GM04504 (cell line): ENCODE measurements around the gene PTPRN2.
"Not testable (repeated sequence)": the region's sequence is repeated elsewhere in the genome, so short reads cannot be mapped to it uniquely, and the experiment has no call there.

Experiments used
- DNase-seq: peaks from one replicate; pipeline ENCODE4 v3.0.0-alpha.2; 2012; ENCODE audit warnings: low read depth

The PTPRN2 gene

DNA sequence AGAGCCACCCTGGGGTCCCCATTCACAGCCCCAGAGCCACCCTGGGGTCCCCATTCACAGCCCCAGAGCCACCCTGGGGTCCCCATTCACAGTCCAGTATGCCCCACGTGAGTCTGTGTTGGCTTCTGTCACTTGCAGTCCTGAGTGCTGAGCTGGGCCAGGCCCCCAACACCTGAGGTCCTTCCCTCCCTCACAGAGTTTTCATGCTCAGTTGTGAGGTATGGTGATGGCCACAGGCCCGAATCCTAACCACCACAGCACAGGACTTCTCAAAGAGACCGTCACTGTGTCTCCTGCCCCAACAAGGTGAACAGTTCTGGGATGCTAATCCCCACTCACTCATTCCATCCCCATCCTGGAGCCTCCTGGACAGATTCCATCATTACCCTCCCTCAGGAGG lies 239.2 kb downstream of the PTPRN2 start:
- DNase-seq = no peak

DNA sequence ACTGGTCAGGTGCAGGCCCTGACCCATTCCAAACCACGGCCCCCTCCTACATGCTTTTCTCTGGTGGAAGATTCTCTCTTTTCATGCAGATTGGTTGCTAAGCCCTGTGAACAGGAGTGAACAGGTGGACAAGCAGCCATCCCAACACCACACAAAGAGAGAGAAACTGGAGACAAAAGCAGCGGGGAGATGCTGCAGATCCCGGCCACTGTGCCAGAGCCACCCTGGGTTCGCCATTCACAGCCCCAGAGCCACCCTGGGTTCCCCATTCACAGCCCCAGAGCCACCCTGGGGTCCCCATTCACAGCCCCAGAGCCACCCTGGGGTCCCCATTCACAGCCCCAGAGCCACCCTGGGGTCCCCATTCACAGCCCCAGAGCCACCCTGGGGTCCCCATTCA lies 239.6 kb downstream of the PTPRN2 start:
- not testable (repeated sequence) for DNase-seq

- DNase-seq = no peak
Measured at GRCh38 chr7:158345731-158346130, 241.9 kb downstream of the PTPRN2 start.

GRCh38 chr7:158344706-158345300 lies 242.8 kb downstream of the PTPRN2 start:
- no peak for DNase-seq

DNA sequence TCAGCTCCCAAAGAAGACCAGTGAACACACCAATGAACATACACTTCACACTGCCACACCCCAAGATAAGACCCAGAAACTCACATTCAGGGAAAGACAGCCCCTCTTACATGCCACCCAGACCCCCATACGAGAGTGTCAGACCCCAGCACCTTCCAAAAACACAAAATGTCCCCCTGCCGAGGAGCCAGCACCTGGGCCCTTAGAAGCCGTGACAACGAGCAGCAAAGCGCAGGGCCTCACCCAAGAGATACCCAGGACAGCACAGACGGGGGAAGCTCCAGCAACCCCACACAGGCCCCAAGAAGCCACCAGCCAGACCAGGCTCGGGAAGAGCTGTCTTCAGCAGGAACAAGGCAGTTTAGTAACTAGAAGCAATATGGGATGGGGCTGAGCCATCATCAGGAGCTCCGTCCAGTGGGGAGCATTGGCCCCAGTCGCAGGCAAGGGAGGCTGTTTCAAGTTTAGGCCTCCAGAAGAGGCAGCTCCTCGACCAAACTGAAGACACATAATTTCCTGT lies 243.6 kb downstream of the PTPRN2 start:
- no peak for DNase-seq

DNA sequence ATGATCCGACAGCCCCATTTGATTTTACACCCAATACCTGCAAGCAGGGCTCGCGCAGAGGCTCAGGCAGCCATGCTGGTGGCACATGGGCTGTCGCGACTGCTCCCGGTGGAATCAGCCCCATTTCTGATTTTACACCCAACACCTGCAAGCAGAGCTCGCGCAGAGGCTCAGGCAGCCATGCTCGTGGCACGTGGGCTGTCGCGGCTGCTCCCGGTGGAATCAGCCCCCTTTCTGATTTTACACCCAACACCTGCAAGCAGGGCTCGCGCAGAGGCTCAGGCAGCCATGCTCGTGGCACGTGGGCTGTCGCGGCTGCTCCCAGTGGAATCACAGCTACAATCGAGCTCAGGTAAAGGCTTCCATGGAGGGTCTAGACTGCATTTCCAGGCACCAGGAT lies 244.1 kb downstream of the PTPRN2 start:
- DNase-seq = no peak

DNA sequence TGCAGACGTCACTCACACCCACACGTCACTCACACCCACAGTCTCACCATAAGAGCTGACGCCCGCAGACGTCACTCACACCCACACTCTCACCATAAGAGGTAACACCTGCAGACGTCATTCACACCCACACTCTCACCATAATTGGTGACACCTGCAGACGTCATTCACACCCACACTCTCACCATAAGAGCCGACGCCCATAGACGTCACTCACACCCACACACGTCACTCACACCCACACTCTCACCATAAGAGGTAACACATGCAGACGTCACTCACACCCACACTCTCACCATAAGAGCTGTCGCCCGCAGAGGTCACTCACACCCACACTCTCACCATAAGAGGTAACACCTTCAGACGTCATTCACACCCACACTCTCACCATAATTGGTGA lies 246.5 kb downstream of the PTPRN2 start:
- DNase-seq = not testable (repeated sequence)

- not testable (repeated sequence) for DNase-seq
Measured at GRCh38 chr7:158336952-158337351, 250.7 kb downstream of the PTPRN2 start.

DNA sequence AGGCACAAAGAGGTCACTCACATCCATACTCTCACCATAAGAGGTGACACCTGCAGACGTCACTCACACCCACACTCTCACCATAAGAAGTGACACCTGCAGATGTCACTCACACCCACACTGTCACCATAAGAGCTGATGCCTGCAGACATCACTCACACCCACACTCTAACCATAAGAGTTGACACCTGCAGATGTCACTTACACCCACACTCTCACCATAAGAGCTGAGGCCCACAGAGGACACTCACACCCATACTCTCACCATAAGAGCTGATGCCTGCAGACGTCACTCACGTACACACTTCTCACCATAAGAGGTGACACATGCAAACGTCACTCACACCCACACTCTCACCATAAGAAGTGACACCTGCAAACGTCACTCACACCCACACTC lies 255.1 kb downstream of the PTPRN2 start:
- not testable (repeated sequence) for DNase-seq

- DNase-seq = not testable (repeated sequence)
Measured at GRCh38 chr7:158331826-158332450, 255.7 kb downstream of the PTPRN2 start.

- DNase-seq = no peak
Measured at GRCh38 chr7:158329686-158330085, 257.9 kb downstream of the PTPRN2 start.

- DNase-seq = no peak
Measured at GRCh38 chr7:158329014-158329610, 258.5 kb downstream of the PTPRN2 start.

DNA sequence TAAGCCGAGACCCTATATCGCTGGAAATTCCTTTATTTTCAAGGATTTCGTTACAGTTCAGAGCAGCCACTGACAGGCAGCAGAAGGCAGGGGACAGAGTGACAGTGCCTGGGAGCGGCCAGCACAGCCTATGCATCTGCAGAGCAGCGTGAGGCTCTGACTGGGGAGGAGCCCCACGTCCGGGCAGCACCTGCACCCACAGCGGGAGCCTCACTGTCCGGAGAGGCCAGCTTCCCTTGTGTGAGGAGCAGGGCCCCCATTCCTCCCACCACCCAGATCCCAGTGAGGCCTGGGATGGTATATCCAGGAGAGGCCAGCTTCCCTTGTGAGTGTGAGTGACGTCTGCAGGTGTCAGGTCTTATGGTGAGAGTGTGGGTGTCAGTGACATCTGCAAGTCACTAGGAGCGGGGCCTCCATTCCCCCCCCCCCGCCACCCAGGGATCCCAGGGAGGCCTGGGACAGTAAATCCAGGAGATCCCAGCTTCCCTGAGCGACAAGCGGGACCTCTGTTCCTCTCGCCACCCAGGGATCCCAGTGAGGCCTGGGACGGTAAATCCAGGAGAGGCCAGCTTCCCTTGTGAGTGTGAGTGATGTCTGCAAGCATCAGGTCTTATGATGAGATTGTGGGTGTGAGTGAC lies 259.1 kb downstream of the PTPRN2 start:
- no peak for DNase-seq

GRCh38 chr7:158327571-158328180 lies 259.9 kb downstream of the PTPRN2 start:
- DNase-seq = no peak

- DNase-seq = no peak
Measured at GRCh38 chr7:158327012-158327411, 260.6 kb downstream of the PTPRN2 start.

- DNase-seq = no peak
Measured at GRCh38 chr7:158325530-158326381, 261.9 kb downstream of the PTPRN2 start.

DNA sequence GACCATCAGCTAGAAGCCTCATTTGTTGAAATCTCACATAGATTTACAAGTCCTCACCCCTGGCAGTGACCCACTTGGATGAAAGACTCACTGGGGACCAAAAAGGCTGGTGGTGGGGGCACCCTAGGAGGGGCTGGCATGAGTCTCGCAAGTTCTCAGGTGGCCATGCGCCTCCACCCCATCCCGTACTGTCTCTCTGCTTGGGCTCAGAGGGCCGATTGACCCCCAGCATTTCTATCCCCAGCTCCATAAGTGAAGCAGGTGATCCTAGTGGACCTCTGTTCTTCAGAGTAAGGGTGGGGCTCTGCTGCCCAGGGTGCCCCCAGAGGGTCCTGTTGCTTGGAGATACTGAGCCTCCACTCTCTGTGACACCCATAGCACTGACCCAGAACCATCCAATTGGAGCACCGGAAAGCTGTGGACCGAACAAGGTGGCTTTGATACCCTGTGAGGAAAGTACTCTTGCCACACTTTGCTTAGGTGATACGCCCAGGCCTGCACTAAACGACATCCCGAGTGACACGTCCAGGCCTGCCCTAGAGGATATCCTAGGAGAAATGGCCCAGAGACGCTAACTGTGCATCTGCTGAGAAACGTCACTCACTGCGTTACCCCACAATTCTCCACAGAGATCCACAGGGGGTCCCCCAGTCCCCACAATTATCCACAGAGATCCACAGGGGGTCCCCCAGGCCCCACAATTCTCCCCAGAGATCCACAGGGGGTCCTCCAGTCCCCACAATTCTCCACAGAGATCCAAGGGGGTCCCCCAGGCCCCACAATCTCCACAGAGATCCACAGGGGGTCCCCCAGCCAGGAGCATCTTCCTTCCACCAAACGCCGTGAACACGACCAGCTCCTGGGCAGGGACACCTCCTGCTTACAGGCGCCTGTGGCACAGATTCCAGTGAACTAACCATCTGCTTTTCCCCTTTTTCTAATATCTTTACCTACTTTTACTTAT lies 262.9 kb downstream of the PTPRN2 start:
- DNase-seq = no peak

DNA sequence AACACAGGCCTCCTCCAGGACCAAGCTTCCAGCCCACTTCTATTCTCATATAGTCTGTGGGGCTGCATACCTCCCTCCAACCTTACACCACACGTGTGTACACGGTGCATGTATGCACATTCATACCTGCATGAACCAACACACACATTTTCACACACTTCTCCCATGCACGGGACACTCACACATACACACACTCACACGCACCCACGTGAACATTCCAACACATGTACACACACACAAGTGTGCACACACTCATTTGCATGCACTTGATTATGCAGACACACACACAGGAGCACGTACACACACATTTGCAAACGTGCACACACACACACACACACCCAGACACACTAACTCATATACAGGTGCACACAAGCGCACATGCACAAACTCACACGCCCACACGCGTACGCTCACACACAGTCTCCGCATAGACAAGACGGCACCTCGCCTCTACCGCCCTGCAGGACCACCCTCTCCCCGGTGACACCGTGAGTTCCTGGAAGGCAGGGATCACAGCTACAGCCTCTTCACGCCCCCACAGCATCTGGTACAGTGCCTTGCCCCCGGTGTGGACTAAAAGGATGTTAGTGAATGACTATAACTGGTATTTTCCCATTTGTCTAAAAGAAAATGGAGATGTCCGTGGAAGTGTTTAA lies 263.8 kb downstream of the PTPRN2 start:
- DNase-seq = no peak

GRCh38 chr7:158322616-158323530 lies 264.8 kb downstream of the PTPRN2 start:
- no peak for DNase-seq
